Stimulated activated CD4-positive, alpha-beta T cell treated with anti-CD3 and anti-CD28 coated beads, TNF-alpha, amount 100 ng/mL, for 1 hour (primary cell): Measurements from ENCODE around the gene GLTPD2.

ENCODE experiments used
- DNase-seq, 3 donors: peaks; one replicate each; pipeline ENCODE4 v3.0.0-alpha.2; 2020; ENCODE audit warnings: low read depth in 3 of 3, low spot score in 1 of 3

Gene GLTPD2

DNA sequence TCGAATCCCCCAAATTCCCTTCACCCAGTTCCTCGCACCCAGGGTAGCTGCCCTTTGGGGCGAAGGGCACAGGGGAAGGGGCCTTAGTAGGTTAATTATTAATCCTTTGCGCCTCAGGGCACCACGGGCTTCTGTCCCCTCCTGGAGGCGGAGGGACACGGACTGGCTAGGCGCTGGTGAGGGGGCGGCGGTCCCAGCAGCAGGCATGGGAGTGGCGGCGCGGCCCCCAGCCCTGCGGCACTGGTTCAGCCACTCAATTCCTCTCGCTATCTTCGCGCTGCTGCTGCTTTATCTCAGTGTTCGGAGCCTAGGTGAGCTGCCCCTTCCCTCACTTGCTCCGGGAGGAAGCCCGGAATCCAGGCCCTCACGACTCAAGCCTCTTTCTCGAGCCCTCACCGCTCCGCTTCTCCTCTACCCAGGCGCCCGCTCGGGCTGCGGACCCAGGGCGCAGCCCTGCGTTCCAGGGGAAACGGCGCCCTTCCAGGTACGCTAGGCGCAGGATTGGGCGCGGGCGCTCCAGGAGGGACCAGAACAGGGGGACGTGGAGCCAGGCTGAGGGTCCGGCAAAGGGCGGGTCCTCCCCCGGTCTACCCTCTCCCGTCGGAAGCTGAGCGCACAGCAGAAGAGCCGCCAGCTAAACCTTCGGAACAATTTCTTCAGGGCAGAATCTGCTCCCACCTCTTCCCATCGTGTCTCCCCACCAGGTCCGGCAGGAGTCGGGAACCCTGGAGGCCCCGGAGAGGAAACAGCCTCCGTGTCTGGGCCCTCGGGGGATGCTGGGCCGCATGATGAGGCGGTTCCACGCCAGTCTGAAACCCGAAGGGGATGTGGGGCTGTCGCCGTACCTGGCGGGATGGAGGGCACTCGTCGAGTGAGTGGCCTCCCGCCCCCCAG is at the start of gene GLTPD2:
TSS of gene GLTPD2 (plus strand) at position 158 of the 894 bp plus-strand sequence. CDS start at position 206, 48 bp downstream.
- no peak for DNase-seq

DNA sequence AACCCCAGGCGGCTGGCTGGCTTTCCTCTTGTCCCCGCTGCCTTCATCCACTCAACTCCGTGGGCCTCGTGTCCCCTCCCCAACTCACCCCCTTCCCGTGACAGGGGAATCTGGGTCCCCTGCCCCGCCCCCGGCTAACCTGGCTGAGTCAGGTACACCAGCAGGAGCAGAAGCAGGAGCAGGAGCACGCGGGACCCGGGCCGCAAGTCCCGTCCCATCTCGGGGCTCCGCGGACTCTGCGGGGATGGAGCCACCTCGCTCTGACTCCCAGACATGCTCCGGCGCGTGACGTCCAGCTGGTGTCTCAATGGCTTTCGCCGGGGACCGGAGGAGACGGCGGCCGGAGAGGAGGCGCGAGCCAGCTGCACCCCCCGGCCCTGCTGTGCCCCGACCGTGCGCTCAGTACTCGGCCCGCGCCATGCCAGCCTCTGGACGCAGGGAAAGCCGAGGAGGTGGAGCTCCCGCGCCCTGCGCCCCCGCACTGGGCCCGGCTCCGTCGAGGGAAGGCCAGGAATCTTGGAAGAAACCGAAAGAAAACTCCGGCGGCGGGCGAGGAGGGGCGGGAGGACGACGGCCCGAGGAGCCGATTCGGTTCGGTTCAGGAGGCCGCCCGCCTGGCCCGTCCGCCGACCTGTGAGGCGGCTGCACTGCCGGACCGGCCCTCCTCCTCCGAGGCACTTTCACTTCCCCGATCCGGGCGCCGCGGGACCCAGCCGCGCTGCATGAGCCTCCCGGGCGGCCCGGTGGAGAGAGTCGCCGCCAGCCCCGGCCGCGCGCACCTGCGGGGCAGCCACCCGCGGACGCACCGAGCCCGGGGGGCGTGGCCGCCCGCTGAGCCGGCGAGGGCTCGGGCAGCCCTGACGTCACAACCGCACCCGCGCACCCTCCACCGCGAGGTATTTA is 49.4 kb upstream of the GLTPD2 start, which contains the start of the genes CXCL16 and ZMYND15:
TSS of gene CXCL16 (minus strand) at position 807 of the 903 bp plus-strand sequence. CDS start at position 218, 589 bp downstream.
TSS of gene ZMYND15 (plus strand) at position 712 of the 903 bp plus-strand sequence. CDS start 716 bp downstream, outside the sequence.
- DNase-seq: no peak

DNA sequence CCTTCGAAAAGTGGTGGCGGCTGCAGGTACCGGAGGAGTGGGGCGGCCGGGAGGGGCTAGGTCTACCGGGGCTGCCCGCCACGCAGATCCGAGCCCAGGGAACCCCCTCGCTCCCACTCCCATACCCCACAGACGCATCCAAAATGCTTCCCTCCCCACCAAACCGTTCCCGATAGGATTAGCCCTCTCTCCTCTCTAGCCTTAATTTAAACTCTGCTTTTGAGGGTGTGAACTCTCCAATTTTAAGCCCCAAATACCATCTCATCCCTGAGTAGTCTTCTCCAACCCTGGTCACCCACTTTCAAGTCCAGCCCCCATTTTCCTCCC is 48.8 kb upstream of the GLTPD2 start:
- no peak for DNase-seq

GRCh38 chr17:4740584-4740983 is 48.2 kb upstream of the GLTPD2 start:
- DNase-seq: no peak

GRCh38 chr17:4741544-4741943 is 47.2 kb upstream of the GLTPD2 start:
- no peak for DNase-seq

GRCh38 chr17:4742133-4742532 is 46.6 kb upstream of the GLTPD2 start:
- DNase-seq: no peak

GRCh38 chr17:4742629-4743028 is 46.1 kb upstream of the GLTPD2 start:
- DNase-seq: no peak

DNA sequence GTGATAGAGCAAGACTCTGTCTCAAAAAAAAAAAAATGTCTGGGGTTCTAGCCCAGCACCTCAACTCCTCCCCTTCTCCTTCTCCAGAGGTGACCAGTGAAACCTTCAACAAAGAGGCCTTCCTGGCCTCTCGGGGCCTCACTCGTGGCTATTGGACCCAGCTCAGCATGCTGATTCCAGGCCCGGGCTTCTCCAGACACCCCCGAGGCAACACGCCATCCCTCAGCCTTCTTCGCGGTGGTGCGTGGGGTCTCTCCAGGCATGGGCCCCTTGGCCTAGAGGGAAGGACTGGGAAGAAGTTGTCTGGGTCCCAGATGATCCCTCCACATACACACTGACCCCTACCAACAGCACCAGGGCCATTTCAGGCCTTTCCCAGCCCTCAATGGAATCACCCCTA is 45.5 kb upstream of the GLTPD2 start:
- DNase-seq: no peak

GRCh38 chr17:4743898-4744297 is 44.9 kb upstream of the GLTPD2 start:
- DNase-seq: no peak

DNA sequence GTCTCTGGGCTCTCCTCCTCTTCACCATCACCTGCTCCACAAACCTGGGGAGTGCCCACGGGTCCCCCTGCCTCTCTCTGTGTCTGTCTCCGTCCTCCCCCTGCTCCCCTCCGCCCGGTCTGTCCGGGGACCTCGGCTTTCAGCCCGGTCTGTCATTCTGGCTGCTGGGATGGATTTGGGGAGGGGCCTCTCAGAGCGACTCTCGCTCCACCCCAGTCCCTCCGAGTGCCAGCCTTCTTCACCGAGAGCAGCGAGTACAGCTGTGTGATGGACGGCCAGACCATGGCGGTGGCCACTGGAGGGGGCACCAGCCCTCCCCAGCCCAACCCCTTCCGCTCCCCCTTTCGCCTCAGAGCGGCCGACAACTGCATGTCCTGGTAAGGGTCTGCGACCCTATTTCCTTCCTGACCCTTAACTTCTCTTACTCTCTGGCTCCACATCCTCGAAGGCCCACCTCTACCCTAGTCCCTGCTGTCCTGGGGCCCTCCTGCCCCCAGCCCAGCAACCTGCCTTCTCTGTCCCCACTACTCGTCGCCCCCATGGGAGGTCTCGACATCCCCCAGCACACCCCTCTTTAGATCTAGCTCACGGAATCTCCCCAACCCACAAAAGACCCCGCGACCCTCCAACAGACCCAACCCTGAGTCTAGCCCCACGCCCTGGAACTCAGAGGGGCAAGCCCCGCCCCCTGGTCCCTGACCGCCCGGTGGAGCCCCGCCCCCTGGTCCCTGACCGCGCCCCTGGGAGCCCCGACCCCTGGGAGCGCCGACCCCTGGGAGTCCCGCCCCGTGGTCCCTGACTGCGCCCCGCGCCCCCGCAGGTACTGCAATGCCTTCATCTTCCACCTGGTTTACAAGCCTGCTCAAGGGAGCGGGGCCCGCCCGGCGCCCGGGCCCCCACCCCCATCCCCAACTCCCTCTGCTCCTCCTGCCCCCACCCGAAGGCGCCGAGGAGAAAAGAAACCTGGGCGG is 43.5 kb upstream of the GLTPD2 start:
- no peak for DNase-seq

DNA sequence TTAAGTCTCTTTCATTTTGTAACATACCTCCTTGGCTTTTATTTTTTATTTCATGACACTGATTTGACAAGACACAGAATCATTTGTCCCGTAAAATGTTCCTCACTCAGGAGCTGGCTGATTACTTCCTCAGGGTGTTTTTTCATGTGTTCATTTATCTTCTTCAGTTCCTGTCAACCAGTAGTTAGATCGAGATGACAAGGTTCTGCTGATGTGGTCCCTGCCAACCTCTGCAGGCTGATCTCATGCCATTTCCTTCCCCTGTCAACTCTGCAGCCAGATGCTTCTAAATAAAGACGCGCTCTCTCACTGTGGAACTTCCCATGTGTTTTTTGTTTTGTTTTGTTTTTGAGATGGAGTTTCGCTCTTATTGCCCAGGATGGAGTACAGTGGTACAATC is 40.9 kb upstream of the GLTPD2 start:
- DNase-seq: no peak

- no peak for DNase-seq
Measured at GRCh38 chr17:4748686-4749085, 40.1 kb upstream of the GLTPD2 start.

DNA sequence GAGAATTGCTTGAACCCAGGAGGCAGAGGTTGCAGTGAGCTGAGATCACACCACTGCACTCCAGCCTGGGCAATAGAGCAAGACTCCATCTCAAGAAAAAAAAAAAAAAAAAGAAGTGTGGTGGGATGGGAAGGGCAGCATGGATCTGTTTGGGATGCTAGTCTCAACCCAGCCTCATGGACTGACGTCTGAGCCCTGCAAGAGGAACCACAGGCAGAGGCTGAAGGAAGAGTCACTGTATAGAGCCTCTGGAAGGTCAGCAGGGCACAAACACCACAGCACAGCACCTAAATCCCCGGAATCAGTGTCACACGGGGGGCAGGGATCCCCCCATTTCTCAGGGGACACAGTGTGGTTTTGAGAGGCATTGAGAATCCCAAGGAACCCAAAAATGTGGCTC is 38.2 kb upstream of the GLTPD2 start:
- no peak for DNase-seq

DNA sequence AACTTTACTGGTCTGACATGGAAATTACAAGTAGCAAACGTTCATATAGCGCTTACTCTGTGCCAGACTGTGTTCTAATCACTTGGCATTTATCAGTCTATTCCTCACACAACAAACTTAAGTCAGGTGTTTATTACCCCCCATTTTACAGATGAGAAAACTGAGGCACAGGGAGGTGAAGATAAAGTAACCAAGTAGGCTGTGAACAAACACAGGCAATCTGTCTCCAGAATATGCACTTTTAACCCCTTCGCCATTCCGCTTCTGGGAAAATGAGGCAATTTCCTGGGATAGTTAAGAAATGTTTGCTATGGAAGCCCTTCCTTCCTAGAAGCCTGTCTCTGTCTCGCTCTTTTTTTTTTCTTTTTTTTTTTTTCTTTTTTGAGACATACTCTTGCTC is 36.8 kb upstream of the GLTPD2 start:
- no peak for DNase-seq

DNA sequence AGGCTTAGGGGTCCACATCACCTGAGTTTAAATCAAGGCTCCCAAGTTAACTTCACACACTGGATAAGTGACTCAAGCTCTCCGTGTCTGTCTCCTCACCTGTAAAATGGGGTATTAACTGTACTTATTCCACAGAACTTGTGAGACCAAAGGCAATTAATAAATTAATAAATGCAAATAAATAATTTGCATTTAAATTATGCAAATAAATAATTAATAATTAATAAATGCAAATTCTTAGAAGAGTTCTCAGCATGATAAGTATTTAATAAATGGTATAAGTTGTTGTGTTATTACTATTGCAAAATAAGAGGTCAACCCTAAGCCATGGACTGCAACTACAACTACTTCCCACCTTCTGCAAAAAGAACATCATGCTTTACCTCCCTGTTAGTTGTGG is 35.4 kb upstream of the GLTPD2 start:
- no peak for DNase-seq

DNA sequence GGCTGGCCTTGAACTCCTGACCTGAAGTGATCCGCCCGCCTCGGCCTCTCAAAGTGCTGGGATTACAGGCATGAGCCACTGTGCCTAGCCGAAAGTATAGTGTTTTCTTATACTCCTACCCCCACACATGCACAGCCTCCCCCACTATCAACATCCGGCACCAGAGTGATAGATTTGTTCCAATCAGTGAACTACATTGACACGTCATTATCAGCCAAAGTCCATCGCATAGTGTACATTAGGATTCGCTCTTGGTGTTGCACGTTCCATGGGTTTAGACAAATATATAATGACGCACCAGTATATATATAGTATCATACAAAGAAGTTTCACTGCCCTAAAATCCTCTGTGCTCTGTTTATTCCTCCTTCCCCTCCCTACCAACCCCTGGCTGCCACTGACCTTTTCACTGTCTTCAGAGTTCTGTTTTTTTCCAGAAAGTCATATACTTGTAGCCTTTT is 29.0 kb upstream of the GLTPD2 start:
- DNase-seq: no peak

DNA sequence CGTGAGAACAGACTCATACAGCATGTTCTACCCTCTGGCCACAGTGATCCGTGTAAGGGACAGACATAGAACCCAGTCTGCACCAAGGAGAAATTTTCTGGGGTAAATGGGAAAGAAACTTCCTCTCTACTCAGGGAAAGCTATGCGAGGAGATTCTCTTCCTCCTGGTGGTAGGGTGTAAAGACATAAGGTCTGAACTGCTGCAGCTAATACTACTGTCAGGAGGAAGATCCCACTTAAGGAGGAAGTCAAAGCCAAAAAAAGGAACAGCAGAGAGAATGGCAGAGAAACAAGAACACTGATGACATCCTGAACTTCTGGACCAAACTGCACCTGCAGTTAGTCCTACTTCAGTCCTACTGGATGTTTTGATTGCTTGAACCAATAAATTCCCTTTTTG is 24.2 kb upstream of the GLTPD2 start:
- DNase-seq: no peak

GRCh38 chr17:4766201-4766600 is 22.6 kb upstream of the GLTPD2 start:
- no peak for DNase-seq

GRCh38 chr17:4766723-4767122 is 22.0 kb upstream of the GLTPD2 start:
- no peak for DNase-seq

GRCh38 chr17:4768298-4768697 is 20.5 kb upstream of the GLTPD2 start:
- no peak for DNase-seq

DNA sequence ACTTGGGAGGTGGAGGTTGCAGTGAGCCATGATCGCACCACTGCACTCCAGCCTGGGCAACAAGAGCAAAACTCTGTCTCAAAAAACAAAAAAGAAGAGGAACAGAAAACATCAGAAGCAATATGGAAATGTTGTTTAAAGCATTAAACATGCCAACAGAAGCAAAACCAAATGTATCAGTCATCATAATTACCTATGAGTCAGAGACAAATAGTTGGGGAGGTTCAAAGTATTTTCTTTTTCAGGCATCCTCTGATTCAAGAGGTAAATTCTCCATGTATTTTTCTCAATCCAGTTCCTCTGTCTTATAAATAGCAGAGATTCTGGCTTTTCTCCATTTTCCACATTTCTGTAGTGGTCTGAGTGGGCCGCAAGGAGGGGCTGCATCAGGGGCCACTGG is 19.1 kb upstream of the GLTPD2 start:
- no peak for DNase-seq
